ENCODE data around the gene TEX22. TPM values are rescaled to one million over a fixed set of nuclear protein-coding genes. Genes with fewer than 3 reads are reported as not detected.

The TEX22 gene
- total and polyA plus RNA-seq, 4 donors, result 0.02 to 0.14 (median 0.08) TPM; not detected in 1

GRCh38 chr14:105423488-105424195 is 25.3 kb downstream of the TEX22 start (continued):
- TF ChIP-seq, protein P1, sequence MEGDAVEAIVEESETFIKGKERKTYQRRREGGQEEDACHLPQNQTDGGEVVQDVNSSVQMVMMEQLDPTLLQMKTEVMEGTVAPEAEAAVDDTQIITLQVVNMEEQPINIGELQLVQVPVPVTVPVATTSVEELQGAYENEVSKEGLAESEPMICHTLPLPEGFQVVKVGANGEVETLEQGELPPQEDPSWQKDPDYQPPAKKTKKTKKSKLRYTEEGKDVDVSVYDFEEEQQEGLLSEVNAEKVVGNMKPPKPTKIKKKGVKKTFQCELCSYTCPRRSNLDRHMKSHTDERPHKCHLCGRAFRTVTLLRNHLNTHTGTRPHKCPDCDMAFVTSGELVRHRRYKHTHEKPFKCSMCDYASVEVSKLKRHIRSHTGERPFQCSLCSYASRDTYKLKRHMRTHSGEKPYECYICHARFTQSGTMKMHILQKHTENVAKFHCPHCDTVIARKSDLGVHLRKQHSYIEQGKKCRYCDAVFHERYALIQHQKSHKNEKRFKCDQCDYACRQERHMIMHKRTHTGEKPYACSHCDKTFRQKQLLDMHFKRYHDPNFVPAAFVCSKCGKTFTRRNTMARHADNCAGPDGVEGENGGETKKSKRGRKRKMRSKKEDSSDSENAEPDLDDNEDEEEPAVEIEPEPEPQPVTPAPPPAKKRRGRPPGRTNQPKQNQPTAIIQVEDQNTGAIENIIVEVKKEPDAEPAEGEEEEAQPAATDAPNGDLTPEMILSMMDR (IDR thresholded peaks at IDR 0.05; ENCODE audit: low read depth, low read length, missing input control), result no peak
- TF ChIP-seq HNF4G (IDR thresholded peaks at IDR 0.05) (no peak), MAX (IDR thresholded peaks at IDR 0.05) (no peak), HNF4A (conservative IDR thresholded peaks at IDR 0.05) (no peak)

DNA sequence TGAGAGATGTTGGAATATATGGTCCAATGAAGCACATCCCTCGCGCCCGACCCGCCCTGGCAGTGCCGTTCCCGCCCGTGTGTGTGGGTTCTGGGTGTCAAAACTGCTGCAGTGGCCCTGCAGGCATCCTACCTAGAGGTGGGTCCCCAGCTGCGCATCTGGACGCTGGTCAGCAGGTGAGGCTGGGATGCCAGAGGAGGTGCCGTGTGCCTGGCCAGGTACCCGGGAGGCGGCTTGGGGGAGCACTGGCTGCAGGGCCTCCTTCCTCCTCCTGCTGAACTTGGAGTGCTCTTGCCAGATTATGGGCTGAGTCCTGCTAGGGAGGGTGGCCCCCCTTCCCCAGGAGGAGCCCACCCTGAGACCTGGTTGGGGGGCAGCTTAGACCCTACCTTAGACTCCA is 26.5 kb downstream of the TEX22 start:
- Histone ChIP-seq H3K36me3 (ENCODE audit: control insufficient read depth in 4 of 4, insufficient read depth in 3 of 4, low read depth in 1 of 4, low read length in 3 of 4) (peaks cover 0 to 6% (median 2%) of the 10 kb centered on the region in 4 donors), H3K4me1 (ENCODE audit: control insufficient read depth in 4 of 4, insufficient read depth in 4 of 4, low read length in 3 of 4) (peaks cover 12 to 29% (median 19%) of the 10 kb centered on the region in 4 donors), H3K27ac (ENCODE audit: low read depth in 1 of 2, low read length in 2 of 2) (no peak overlapping the region), H3K27me3 (ENCODE audit: control insufficient read depth in 4 of 4, insufficient read depth in 4 of 4, low read length in 3 of 4) (no peaks in the 10 kb centered on the region), H3K9me3 (ENCODE audit: control insufficient read depth in 4 of 4, low read length in 3 of 4) (no peaks in the 10 kb centered on the region), H3K9ac (ENCODE audit: low read depth in 1 of 2, low read length in 2 of 2) (no peak overlapping the region), H3K4me3 (ENCODE audit: low read depth in 1 of 3, low read length in 3 of 3) (no peak overlapping the region)
- no peak for DNase-seq (ENCODE audit: low spot score)
- TF ChIP-seq RAD21 (IDR thresholded peaks at IDR 0.05) (no peak), RXRA (IDR thresholded peaks at IDR 0.05) (no peak), SP1 (IDR thresholded peaks at IDR 0.05) (no peak), FOXA2 (IDR thresholded peaks at IDR 0.05) (no peak), TAF1 (conservative IDR thresholded peaks at IDR 0.05) (no peak), MAX (IDR thresholded peaks at IDR 0.05) (no peak), EGR1 (IDR thresholded peaks at IDR 0.05; ENCODE audit: low read depth in 2 of 2) (no peak), YY1 (IDR thresholded peaks at IDR 0.05) (no peak), FOXA1 (IDR thresholded peaks at IDR 0.05) (no peak), NR2F2 (IDR thresholded peaks at IDR 0.05) (no peak), GABPA (IDR thresholded peaks at IDR 0.05 in 1 of 2, conservative IDR thresholded peaks at IDR 0.05 in 1 of 2) (no peak)
- TF ChIP-seq, protein P2, sequence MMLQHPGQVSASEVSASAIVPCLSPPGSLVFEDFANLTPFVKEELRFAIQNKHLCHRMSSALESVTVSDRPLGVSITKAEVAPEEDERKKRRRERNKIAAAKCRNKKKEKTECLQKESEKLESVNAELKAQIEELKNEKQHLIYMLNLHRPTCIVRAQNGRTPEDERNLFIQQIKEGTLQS (IDR thresholded peaks at IDR 0.05), result no peak
- TF ChIP-seq, protein P1 (IDR thresholded peaks at IDR 0.05; ENCODE audit: low read depth, low read length, missing input control), result no peak
- 97% methylated on average over 12 of the region's 12 CpGs for WGBS

DNA sequence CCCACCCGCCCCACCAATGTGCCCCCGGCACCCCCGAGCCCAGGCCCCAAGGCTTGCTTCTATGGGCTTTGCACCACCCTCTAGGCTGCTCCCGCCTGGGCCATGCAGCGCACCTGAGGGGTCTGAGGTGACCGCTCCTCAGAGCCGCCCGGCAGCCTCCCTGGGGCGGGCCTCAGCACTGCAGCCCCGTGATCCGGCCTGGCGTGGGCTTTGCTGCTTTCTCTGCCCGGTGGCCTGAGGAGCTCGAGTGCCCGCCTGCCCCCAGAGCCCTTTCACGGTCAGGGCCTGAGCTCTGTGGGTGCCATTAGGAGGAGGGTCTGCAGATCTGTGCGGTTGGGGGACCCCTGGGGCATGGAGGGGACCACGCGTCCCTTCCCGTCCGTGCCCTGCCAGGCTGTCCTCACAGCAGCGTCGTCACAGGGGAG is 27.5 kb downstream of the TEX22 start:
- no peak overlapping the region for H3K4me3 ChIP-seq (ENCODE audit: low read depth in 1 of 3, low read length in 3 of 3)
- no peaks in the 10 kb centered on the region for H3K9me3 ChIP-seq (ENCODE audit: control insufficient read depth in 4 of 4, low read length in 3 of 4)
- TF ChIP-seq GABPA (IDR thresholded peaks at IDR 0.05 in 1 of 2, conservative IDR thresholded peaks at IDR 0.05 in 1 of 2) (no peak), NR2F2 (IDR thresholded peaks at IDR 0.05) (no peak), MAX (IDR thresholded peaks at IDR 0.05) (no peak), FOXA2 (IDR thresholded peaks at IDR 0.05) (no peak), TAF1 (conservative IDR thresholded peaks at IDR 0.05) (no peak), YY1 (IDR thresholded peaks at IDR 0.05) (no peak), RXRA (IDR thresholded peaks at IDR 0.05) (no peak)
- TF ChIP-seq, protein P1 (IDR thresholded peaks at IDR 0.05; ENCODE audit: low read depth, low read length, missing input control), result no peak
- H3K4me1 ChIP-seq (ENCODE audit: control insufficient read depth in 4 of 4, insufficient read depth in 4 of 4, low read length in 3 of 4), result peaks cover 12 to 25% (median 17%) of the 10 kb centered on the region in 4 donors
- no peak for DNase-seq (ENCODE audit: low spot score)
- H3K27me3 ChIP-seq (ENCODE audit: control insufficient read depth in 4 of 4, insufficient read depth in 4 of 4, low read length in 3 of 4), result no peaks in the 10 kb centered on the region
- 93% methylated on average over 23 of the region's 23 CpGs for WGBS
- no peak overlapping the region for H3K27ac ChIP-seq (ENCODE audit: low read depth in 1 of 2, low read length in 2 of 2)
- H3K9ac ChIP-seq (ENCODE audit: low read depth in 1 of 2, low read length in 2 of 2), result no peak overlapping the region
- H3K36me3 ChIP-seq (ENCODE audit: control insufficient read depth in 4 of 4, insufficient read depth in 3 of 4, low read depth in 1 of 4, low read length in 3 of 4), result peaks cover 0 to 6% (median 2%) of the 10 kb centered on the region in 4 donors

All from liver (tissue), 9 donors.